NOMO-1 (cell line): Measurements from ENCODE around the gene ST6GALNAC6.
"Not testable (repeated sequence)": the region's sequence is repeated elsewhere in the genome, so short reads cannot be mapped to it uniquely, and the experiment has no call there.

Experiments
- DNase-seq, 2 experiments: peaks; one replicate each; lab custom pipeline; 2025; ENCODE audit not compliant: unreplicated experiment in 2 of 2; lab: John Stamatoyannopoulos, UW

The ST6GALNAC6 gene

GRCh38 chr9:127897193-127897692 lies 2.2 kb downstream of the ST6GALNAC6 start:
- peak; percentile 62 to 70 for DNase-seq

DNA sequence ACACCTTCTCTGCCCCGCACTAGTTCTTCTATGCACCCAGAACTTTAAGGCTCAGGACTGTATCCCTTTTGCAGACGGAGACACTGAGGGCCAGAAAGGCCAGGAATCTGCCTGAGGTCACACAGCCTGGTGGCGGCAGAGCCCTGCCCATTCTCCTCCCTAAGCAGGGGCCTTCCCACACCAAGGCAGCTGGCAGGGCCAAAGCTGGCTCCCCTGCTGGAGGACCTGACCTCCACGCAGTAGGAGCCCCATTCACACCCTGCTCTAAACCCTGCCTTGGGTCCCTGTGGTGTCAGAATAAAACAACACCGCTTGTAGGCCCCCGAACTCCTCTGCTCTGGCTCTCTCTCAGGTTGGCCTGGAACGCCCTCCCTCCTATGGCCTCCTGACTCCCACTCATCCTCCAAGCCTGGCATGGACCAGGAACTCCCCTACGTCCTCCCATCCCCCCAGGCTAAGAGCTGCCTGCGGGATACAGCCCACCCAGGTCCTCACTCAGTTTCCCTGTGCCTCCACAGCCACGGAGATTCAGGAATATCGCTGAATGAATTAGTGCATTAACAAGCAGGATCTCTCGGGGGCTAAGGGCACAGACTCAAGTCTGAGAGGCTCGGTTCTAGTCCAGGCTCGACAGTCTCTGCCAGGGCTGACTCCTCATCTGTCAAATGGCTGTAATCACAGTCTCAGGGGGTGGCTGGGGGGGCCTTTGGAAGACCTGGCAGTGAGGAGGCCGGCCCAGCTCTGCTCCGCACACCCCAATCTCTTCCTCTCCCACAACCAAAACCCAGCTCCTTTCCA lies 2.8 kb downstream of the ST6GALNAC6 start:
- no peak for DNase-seq

DNA sequence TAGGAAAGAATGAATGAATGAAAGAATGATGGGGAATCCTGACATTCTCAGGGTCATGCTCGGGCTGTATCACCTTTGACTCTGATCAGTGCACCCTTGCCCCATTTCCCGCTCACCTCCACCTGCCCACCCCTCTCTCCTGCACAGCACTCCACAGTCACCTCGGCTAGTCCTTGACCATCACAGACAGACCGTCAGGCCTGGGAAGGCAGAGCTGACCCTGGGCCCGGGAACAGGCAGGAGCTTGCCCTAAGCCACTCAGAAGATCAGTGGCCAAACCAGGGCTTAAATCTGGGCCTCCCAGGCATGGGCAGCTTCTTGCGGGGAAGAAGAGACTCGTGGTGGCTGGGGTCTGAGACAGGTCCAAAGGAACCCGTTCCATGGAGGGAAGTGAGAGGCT lies 3.6 kb downstream of the ST6GALNAC6 start:
- DNase-seq: no peak

DNA sequence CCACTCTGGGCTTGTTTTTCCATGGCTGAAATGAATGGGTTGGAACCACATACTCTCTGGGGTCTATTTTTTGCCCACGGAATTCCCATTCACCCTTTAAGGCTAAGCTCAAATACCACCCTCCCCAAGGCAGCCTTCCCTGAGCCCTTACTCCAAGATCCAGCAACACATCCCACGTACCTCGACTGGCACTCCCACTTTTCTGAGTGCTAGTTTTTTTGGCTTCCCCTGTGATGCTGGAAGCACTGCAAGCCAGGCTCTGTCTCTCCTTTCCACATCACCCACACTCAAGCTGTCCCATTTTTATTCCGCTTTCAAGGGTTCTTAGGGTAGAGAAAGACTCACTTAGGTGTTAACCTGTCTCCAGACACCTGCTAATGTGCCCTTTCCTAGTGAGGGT lies 6.0 kb downstream of the ST6GALNAC6 start:
- no peak for DNase-seq

GRCh38 chr9:127892831-127893230 lies 6.6 kb downstream of the ST6GALNAC6 start:
- no peak for DNase-seq

DNA sequence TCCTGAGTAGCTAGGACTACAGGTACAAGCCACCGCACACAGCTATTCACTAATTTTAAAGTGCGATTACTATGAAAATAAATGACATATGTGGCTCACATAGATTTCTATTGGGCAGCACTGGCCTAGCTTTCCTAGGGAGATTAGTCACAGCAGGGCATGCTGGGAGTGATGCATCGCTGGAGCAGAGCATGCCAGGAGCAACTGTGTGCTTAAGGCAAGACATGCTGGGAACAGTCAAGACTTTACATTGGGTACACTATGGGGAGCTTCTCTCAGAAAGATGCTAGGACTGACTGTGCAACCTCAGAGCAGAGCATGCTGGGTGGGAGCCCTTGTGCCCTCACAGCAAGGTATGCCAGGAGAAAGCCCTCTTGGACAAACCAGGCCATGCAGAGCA lies 9.3 kb downstream of the ST6GALNAC6 start:
- no peak for DNase-seq

GRCh38 chr9:127887792-127888191 lies 11.6 kb downstream of the ST6GALNAC6 start:
- DNase-seq: no peak

GRCh38 chr9:127886401-127886972 lies 12.9 kb downstream of the ST6GALNAC6 start:
- no peak for DNase-seq

- DNase-seq: no peak
These were observed 13.7 kb downstream of the ST6GALNAC6 start for GRCh38 chr9:127885508-127886281.

GRCh38 chr9:127884976-127885490 lies 14.4 kb downstream of the ST6GALNAC6 start:
- DNase-seq: no peak

GRCh38 chr9:127884427-127884911 lies 14.9 kb downstream of the ST6GALNAC6 start:
- DNase-seq: no peak

GRCh38 chr9:127883959-127884358 lies 15.4 kb downstream of the ST6GALNAC6 start:
- no peak for DNase-seq

DNA sequence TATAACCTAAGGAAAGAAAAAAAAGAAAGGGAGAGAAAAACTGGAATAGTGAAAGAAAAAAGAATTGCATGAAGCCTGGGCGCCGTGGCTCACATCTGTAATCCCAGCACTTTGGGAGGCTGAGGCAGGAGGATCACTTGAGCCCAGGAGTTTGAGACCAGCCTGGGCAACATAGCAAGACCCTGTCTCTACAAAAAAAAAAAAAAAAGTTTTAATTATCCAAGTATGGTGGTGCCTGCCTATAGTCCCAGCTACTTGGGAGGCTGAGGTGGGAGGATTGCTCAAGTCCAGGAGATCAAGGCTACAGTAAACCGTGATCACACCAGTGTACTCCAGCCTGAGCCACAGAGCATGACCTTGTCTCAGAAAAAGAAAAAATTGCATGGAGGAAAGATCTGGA lies 17.7 kb downstream of the ST6GALNAC6 start:
- not testable (repeated sequence) for DNase-seq

DNA sequence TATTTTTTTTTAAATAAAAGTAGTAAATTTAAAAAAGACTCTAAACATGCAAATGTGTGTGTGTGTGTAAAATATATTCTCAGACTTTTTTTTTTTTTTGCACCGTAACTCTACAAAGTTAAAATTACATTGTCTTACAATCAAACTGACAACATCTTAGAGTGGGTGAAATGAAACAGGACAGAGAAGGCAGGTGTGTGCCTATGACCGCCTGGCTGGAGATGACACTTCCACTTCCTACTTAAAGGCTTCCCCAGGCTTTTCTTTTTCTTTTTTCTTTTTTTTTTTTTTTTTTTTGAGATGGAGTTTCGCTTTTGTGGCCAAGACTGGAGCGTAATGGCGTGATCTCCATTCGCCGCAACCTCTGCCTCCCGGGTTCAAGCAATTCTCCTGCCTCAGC lies 19.3 kb downstream of the ST6GALNAC6 start:
- DNase-seq: no peak

DNA sequence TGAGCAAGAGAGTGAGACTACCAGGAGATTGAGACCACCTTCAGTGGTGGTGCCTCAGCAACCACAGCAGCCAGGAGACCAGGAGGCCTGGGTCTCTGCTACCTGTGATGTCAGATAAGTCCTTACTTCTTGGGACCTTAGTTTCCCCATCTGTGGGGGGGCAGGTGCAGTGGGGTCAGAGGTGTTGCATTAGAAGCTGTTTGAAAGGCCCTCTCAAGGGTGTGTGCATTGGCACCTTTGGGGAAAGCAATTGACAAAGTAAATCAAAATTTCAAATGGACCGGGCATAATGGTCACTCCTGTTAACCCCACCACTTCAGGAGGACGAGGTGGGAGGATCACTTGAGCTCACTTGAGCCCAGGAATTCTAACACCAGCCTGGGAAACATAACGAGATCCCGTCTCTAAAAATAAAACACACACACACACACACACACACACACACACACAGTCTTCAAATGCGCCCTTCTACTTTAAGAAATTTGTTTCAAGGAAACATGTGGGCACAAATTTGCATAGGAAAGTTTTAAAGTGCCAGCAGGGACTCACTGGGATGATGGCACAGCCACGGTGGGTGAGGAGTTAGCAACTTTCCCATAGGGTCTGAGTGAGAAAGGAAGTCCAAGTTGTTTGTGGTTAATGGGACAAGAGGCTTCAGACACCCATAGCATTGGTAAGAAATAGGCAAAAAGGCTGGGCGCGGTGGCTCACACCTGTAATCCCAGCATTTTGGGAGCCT lies 20.6 kb downstream of the ST6GALNAC6 start:
- DNase-seq: no peak

DNA sequence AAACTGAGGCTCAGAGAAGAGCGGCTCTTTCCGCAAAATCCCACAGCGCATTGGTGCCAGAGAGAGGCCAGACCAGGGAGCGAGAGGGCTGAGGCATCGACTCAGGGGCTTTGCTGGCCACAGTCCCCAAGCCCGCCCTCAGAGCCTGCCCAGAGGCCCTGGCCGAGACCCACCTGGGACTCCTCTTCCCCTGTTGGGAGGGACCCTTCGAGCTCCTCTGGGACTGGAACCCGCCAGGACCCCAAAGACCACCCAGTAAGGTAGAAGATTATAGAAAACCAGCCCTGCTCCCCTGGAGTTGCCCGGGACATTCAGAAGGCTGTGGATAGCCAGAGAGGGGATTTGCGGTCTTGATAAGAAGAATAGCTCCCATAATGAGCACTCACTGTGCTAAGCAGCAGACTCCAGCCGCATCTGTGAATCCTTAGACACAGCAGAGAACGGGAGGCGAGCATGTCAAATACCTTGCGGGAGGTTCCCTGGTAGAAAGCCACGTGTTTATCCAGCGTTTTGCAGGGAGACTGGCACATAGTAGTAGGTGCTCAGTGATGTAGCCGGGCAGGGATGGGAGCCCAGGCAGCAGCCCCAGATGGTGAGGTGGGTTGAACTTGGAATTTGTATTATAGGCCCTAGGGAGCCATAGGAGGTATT lies 21.3 kb downstream of the ST6GALNAC6 start:
- DNase-seq: no peak

GRCh38 chr9:127877566-127877998 lies 21.8 kb downstream of the ST6GALNAC6 start, which contains the start of gene AK1:
AK1 (minus strand) TSS chr9:127877675; CDS start chr9:127874617, 3,058 bp downstream.
- no peak for DNase-seq

DNA sequence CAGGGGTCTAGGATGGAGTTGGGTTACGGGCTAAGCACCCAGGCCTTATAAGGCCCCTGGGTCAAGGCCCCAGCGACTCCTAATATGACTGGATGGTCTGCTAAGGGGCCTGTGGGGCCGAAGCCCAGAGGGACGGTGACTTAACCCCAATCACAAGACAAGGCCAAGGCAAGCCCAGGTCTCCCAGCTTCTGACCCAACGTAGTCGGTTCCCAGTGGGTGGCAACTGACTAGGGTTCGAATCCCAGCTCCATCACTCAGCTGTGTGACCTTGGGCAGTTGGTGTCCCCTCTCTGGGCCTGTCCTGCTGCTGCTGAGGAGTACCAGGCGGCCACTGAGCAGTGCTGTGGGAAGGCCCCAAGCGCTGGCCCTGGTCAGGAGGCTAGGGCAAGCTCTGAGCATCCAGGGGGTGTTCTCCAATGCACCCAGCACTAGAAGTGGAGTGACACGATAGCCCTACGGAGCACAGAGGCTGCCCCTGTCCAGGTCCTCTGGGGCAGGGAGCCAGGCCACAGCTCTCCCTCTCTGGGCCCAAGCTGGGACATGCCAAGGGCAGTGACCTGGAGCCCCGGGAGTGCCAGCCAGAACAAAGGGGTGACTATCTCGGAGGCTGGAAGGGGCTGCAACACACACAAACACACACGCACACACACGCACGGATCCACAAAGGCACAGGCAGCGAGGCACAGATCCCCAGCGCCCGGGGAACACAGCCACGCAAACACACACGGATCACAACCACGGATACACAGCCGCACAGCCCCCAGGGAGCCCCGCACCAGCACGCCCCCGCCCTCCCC lies 22.4 kb downstream of the ST6GALNAC6 start:
- DNase-seq: no peak
